Coronary artery (tissue), 2 donors: ENCODE data around the gene LCN2.

Source experiments
- DNase-seq: peaks from one replicate; pipeline ENCODE4 v3.0.0-alpha.2; 2017; ENCODE audit warnings: low spot score
- H3K27ac ChIP-seq, 2 donors: fragments of 200-600 bp; sonication (generic); one replicate each; pipeline ENCODE4 v1.5.1; 2016 to 2019
- H3K4me3 ChIP-seq: fragments of 200-600 bp; sonication (generic); 2 replicates; pipeline ENCODE4 v1.5.1; 2016; ENCODE audit warnings: mild to moderate bottlenecking, moderate library complexity
- TF ChIP-seq, protein P1 (sequence below): fragments of 200-600 bp; sonication (generic); IDR thresholded peaks from one replicate; pipeline ENCODE4 v1.5.1; 2019; ENCODE audit warnings: antibody characterized with exemption

Gene LCN2

DNA sequence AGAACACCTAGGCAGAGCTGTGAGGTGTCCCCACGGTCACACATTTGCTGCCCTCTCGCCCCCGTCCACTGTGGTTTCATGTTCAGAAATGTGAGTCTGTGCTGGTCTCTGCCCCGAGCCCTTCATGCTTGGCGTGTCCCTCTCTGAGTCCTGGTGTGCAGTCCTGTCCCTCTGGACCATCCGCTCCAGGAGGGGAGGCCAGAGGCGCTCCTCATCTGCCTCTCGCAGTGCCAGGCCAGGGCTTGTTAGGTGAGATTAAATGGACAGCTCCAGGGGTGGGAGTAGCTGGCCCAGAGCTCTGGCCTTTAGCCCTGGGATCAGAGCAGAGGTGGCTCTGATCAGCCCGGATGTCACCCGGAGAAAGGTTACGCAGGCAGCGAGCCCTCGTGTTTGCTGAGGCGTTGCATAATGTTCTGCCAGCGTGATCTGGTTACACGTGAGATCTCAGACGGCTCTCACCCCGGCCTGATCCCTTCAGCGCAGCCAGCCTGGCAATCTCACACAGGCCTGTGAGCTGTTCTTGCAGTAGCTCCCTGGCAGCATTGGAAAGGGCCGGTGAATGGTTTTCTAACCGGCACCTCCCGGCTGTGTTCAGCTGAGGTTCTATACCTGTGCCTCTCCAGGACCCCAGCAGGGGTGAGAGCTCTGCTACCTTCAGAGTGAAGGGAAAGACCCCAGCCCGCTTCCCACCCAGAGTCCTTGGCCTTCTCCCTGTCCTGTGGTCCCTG, 46.2 kb upstream of the LCN2 start:
- TF ChIP-seq, protein P1, sequence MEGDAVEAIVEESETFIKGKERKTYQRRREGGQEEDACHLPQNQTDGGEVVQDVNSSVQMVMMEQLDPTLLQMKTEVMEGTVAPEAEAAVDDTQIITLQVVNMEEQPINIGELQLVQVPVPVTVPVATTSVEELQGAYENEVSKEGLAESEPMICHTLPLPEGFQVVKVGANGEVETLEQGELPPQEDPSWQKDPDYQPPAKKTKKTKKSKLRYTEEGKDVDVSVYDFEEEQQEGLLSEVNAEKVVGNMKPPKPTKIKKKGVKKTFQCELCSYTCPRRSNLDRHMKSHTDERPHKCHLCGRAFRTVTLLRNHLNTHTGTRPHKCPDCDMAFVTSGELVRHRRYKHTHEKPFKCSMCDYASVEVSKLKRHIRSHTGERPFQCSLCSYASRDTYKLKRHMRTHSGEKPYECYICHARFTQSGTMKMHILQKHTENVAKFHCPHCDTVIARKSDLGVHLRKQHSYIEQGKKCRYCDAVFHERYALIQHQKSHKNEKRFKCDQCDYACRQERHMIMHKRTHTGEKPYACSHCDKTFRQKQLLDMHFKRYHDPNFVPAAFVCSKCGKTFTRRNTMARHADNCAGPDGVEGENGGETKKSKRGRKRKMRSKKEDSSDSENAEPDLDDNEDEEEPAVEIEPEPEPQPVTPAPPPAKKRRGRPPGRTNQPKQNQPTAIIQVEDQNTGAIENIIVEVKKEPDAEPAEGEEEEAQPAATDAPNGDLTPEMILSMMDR, result no peak
- H3K4me3 ChIP-seq, result no peak overlapping the region
- H3K27ac ChIP-seq, result no peak overlapping the region
- DNase-seq, result peak; percentile 74

DNA sequence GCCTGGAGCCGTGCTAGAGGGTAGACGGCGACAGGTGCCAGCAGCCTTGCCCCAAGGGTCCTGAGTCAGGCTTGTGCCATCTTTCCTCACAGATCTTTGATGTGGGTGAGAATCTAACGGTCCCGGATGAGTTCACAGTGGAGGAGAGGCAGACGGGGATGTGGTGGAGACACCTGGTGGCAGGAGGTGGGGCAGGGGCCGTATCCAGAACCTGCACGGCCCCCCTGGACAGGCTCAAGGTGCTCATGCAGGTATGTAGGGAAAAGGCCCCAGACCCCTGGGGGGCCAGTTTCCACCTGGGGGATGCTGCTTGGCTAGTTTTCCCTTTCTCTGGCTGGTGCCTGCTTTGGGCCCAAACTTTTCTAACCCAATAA, 45.7 kb upstream of the LCN2 start:
- H3K4me3 ChIP-seq, result no peak overlapping the region
- no peak for DNase-seq
- H3K27ac ChIP-seq, result no peak overlapping the region
- TF ChIP-seq, protein P1, result no peak

DNA sequence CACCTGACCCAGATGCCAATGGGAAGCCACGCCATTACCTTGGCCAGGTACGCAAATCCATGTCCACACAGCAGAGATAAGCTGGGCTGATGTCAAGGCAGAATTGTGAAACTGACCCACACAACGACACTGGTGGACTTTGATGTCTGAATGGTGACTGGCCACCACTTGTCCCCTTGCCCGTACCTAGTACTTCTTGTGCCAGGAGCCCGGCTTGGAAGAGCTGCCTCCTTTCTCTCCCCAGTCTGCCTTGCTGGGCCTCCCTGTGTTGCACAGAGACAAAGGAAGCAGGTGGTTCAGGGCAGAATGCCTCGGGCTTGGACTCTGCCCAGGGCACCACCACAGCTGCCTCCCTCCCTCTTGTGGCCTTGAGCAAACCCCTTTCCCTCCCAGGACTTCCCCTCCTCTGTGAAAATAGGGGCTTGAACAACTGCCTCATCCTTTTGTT, 45.1 kb upstream of the LCN2 start:
- H3K4me3 ChIP-seq, result no peak overlapping the region
- H3K27ac ChIP-seq, result no peak overlapping the region
- TF ChIP-seq, protein P1, result no peak
- DNase-seq, result no peak

DNA sequence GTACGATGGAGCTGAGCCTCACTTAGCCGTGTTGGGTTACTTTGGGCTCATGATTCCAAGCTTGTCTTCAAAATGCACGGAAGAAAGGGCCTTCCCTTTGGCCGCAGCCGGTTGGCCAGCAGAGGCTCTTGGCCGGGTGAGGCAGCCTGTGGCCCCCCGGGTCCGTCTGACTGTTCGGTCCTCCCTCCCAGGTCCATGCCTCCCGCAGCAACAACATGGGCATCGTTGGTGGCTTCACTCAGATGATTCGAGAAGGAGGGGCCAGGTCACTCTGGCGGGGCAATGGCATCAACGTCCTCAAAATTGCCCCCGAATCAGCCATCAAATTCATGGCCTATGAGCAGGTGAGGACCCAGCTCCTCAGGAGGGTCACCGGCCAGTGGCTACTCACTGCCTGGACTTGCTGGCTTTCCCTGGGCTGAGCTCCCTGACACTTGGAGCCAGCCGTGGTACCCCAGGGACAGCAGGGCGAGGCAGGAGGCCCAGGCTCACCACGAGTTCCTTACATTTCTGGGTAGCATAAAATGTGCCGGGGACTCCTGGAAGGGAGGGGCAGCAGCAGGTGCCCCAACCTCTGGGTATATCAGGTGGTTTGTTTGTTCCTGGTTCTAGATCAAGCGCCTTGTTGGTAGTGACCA, 43.6 kb upstream of the LCN2 start:
- Histone ChIP-seq H3K4me3 (no peak overlapping the region), H3K27ac (no peak overlapping the region)
- TF ChIP-seq, protein P1, result no peak
- DNase-seq, result peak; percentile 69

DNA sequence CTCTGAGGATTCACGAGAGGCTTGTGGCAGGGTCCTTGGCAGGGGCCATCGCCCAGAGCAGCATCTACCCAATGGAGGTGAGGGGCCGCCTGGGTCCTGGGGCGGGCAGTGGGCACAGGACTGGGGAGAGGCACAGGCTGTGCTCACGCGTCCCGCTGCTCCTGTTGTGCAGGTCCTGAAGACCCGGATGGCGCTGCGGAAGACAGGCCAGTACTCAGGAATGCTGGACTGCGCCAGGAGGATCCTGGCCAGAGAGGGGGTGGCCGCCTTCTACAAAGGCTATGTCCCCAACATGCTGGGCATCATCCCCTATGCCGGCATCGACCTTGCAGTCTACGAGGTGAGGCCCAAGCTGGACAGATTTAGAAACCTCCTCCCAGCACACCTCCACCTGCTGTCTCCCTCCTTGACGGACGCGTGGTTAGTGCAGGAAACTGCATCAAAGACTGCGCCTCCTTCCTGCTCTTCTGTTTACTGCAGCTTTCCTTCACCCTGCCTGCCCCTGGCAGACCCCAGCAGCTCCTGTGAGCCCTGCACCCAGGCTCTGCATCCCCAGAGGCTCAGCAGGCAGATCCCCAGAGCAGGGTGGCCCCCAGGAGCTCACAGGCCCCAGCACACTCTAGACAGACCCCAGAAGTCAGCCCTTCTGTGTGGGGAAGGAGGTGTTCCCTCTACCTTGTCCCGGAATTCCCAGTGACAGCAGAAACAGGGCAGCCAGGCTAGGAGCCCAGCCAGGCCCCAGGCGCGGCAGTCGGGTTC, 42.9 kb upstream of the LCN2 start:
- TF ChIP-seq, protein P1, result no peak
- no peak overlapping the region for H3K4me3 ChIP-seq
- H3K27ac ChIP-seq, result no peak overlapping the region
- peak; percentile 71 for DNase-seq

DNA sequence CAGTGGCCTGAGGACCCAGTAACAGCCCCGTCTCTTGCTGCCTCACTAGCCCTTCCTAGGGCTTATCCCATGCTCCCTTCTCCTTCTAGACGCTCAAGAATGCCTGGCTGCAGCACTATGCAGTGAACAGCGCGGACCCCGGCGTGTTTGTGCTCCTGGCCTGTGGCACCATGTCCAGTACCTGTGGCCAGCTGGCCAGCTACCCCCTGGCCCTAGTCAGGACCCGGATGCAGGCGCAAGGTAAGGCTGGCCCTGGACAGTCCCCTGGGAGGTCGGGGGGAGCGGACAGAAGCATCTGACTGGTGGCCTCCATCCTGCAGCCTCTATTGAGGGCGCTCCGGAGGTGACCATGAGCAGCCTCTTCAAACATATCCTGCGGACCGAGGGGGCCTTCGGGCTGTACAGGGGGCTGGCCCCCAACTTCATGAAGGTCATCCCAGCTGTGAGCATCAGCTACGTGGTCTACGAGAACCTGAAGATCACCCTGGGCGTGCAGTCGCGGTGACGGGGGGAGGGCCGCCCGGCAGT, 42.2 kb upstream of the LCN2 start:
- Histone ChIP-seq H3K4me3 (no peak overlapping the region), H3K27ac (no peak overlapping the region)
- DNase-seq, result no peak
- TF ChIP-seq, protein P1, result no peak
